T1000 (cell line): ENCODE measurements around the gene CTBP1.

Source experiments
- DNase-seq: peaks from one replicate; lab custom pipeline; 2025; ENCODE audit warnings: mixed read lengths; lab: John Stamatoyannopoulos, UW

Gene CTBP1

DNA sequence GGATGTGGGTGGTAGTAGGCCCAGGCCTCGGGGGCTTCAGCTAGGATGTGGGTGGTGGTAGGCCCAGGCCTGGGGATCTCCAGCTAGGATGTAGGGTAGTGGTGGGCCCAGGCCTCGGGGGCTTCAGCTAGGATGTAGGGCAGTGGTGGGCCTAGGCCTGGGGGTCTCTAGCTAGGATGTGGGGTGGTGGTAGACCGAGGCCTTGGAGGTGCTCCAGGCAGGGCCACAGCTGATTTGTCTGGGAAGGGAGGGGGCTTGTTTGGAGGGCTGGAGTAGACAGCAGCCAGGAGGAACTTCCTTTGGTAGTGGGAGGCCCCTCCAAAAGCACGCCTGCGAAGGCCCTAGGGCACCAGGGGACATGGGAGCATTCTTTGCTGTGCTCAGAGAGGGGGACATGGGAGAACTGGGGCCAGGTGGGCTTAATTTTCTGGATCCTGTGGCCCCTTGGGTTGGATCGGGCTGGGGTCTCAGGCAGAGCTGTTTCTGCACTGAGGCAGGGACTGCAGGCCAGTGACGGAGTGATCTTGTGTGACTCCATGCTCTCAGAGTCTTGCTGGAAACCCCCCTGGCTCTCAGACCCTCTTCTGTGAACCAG lies 73.2 kb downstream of the CTBP1 start:
- no peak for DNase-seq

DNA sequence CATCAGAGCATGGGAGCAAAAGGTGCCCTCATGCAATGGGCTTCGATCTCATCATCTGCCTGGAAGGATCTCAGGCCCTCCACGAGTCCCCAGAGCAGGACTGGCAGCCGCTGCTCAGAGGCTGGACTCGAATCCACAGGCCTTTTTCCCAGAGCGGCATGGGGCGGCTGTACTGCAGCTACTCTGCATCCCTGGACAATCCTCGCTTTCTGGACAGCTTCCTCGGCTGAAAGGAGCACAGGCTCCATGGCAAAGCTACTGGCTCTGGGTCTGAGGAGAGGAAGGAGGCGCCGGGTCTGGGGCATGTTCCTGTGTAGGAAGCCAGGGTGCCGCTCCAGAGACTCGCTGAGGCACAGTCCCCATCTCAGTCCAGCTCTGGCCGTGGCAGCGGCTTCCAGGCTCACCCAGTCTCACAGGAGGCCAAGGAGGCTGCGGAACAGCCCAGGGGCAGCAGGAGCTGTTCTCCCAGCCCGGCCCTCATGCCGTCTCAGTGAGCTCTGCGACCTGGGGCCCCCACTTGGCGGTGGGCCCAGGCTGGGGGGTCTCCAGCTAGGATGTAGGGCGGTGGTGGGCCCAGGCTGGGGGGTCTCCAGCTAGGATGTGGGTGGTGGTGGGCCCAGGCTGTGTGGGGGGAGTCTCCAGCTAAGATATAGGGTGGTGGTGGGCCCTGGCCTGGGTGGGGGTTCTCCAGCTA lies 73.8 kb downstream of the CTBP1 start:
- DNase-seq: no peak

DNA sequence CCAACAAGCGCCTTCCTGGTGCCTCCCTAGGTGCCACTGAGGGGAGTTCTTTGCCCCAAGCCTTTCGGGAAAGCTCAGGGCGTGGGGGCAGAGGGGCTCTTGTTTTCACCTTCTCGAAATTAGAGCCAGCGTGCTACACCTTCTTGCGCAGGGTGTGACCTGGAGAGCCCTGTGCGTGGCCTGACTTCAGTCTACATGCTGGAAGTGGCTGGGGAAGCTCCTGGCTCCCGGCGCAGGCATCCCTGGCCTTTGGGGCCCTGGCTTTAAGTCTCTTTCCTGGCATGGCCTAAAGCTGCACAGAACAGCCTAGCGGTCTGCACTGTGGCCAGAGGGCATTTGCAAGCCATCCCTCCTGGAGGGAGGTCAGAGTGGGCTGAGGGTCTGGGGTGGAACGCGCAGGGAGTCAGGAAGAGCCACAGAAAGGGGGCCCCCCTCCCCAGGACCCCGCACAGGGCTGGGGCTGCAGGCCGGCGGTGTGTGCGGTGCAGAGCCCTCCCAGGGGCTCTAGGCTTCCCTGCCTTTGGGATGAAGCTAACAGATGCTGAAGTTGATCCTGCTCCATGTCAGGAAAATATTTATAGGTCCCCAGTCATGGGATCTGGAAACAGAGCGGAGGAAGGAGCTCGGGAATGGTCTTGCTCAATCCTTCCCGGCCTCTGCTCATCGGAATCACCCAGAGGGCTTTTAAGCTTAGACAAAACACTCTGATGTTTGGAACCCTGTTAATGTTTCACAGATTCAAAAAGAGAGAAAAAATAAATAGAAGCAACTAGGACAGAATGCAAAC lies 75.8 kb downstream of the CTBP1 start:
- no peak for DNase-seq

DNA sequence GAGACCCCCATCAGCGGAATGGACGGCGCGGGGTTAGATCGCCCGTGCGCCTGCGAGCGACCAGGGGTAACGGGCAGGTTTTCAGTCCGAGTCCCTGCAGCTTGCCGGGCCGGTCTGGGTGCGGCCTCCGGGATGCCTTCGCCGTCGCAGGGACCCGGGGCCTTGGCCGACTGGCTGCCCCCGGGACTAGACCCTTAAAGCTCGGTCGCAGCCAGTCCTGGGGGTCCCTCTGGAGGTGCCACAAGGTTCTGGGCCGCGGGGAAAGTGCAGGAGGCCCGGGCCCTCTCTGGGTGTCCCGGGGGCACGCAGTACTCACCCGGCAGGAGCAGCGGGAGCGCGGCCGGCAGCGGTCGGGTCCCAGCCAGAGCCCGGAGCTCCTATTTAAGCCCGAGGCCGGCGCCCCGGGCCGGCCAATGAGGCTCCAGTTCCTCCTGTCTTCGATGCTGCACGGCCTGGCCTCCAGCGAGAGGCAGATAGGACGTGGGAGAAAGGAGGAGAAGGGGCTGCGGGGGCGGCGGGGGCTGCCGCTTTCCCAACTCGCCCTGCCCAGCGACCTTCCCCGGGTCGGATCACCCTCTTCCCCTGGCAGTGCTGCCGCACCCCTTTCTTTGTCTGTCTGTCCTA lies 76.6 kb downstream of the CTBP1 start, which contains the start of gene SPON2:
SPON2 (minus strand) TSS at position 356 of the 624 bp plus-strand sequence.
- no peak for DNase-seq

DNA sequence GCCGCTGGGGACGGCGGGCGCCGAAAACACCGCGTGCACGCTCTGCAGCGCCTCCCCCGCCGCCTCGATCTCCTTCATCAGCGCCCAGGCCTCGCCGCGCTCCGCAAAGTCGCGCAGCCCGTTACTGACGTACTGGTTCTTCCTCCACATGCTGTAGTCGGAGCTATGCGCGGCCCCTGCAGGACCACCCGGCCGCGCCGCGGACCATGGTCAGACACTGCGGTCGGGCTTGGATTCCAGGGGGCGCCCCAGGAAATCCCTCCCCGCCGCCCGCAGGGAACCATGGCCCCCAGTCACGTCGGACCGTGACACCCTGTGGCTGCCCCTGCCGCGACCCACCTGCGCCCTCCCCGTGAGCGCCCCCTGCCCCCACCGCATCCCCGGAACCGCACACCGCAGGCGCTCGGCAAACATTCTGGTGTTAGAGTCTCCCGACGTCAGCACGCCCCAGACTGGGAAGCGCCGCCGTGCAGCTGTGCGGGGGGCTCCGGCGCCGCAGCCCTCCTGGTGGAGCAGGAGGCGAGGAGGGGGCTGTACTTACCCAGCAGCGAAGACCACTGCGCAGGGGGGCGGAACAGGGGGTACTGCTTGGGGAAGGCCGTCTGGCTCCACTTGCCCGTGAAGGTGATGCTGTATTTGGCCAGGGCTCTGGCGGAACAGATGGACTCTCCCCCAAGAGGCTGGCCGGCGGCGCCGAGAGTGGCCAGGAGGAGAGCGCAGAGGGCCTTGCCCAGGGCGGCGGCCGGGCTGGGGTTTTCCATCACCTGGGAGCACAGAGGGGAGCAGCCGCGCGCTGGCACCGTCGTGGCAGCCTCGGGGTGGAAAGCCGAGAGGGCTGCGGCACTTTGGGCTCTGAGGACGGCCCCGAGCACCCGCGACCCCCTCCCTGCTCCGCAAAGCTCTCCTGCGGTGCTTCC lies 77.4 kb downstream of the CTBP1 start:
- no peak for DNase-seq

DNA sequence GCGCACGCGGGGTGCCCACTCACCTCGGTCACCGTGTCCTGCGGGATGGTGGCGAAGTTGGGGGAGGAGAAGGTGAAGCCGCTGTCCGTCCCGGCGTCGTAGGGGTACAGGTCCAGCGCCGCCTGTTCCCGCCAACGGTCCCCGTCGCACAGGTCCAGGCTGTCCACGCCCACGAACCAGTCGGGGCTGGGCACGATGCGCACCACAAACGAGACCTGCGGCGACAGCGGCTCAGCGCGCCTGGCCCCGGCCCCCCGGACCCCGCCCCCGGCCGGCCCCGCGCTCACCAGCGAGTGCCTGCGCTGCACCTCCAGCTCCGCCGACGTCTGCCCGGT lies 78.0 kb downstream of the CTBP1 start:
- no peak for DNase-seq

DNA sequence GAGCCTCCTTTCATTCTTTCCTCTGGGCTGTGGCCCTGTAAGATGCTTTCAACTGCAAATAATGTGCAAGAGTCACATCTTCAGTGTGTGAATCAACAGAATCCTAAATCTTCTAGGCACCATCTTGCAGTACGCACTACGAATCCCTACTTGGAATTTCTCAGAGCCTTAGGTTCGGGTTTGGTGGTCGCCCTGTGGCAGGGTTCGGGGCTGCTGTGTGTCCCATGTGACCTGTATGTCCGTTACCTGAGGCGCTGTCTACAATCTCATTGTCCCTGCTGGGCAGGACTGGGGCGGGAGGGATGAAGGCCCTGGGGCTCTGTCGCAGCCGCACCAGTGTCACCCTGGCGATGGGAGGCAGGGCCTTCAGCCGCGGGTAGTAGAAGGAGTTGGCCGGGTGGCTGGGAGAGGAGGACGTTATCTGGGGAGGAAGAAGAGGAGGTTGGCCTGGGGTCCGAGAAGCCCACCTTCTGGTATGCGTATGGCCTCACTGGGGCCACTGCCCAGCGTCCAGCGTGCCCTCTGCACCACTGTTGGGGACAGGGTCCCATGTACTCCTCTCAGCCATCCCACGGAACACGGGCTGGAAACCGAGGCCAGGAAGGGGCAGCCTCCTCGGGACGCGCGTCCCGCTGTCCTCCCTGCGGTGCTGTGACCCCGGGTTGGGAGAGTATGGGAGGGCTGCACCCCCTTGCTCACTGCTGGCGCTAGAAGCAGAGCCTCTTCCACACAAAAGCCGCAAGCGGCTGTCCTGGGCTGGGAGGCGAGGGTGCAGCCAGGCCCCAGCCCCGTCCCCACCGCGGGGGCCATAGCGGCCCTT lies 78.6 kb downstream of the CTBP1 start:
- DNase-seq: no peak

DNA sequence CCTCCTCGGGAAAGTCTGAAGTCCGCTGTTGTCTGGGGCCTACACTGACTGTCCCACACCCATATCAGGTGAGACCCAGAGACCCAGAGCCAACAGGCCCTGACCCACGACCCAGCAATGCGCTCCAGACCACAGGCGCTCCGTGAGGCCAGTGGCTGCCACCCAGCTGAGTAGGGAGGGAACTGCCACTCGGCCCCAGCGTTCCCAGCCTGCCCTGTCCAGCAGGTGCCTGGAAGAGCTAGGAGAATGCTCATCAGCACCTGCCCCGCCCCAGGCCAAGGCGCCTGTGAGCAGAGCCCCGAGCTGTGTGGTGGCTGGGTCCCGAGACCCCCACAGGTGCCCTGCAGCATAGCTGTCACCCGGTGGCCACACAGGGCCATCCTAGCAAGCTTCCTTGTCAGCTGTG lies 79.2 kb downstream of the CTBP1 start:
- DNase-seq: no peak

DNA sequence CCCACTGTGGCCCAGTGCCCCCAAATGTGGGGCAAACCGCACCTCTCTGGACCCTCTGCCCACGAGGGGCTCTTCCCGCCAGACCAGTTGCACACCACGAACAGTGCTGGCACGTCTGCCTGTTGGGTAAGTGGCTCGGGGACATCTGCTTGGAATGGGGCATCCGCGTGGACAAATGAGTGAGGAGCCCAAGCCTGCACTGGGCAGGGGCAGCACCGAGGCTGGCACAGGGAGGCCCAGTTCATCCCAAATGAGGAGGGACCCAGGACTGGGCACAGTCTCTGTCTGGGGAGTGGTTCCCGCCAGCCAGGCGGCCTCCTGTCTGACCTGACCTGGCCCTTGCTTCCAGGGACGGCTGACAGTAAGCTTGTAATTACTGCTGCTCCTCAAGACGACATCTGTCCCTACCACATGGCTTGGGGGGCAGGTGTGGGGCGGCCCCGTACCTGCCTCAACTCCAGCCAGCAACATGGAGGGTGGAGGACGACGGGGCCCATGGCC lies 79.7 kb downstream of the CTBP1 start:
- no peak for DNase-seq

DNA sequence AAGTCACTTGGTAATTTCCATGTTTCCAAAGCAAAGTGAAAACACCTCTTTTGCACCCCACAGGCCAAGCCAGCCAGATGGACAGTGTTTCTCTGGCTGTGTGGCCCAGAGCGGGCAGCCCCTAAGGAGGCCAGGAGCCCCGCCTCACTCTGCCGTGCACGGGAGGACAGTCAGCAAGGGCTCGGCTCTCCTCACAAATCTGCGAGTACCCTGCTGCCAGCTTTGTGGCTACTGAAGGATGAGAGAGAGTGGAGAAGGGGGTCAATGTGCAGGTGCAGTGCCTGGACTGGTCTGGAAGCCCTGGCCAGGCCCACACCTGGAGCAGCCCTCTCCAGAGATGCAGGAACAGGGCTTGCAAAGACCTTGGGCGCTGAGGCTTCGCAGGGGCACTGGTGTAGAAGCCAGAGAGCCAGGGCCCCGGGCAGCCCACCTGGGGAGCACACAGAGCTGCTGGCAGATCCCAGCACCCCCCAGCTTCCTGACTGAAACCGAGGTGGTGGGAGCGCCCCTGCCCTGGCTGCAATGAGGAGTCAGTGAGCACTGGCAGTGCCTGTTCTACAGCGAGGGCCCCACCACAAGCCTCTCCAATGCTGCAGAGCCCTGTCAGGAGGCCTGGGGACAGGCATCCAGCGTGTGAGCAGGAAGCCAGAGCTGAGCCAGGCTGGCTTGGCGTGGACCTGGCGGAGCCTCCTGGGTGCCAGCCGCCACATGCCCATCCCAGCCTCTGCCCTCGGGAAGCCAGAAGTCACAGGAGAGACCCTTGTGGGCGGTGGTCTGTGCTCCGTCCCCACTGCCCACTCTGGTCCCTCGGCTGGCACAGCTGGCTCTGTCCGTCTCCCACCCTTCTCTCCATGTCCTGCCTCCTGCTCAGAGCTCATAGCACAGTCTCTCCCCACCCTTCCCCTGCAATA lies 80.5 kb downstream of the CTBP1 start:
- no peak for DNase-seq

DNA sequence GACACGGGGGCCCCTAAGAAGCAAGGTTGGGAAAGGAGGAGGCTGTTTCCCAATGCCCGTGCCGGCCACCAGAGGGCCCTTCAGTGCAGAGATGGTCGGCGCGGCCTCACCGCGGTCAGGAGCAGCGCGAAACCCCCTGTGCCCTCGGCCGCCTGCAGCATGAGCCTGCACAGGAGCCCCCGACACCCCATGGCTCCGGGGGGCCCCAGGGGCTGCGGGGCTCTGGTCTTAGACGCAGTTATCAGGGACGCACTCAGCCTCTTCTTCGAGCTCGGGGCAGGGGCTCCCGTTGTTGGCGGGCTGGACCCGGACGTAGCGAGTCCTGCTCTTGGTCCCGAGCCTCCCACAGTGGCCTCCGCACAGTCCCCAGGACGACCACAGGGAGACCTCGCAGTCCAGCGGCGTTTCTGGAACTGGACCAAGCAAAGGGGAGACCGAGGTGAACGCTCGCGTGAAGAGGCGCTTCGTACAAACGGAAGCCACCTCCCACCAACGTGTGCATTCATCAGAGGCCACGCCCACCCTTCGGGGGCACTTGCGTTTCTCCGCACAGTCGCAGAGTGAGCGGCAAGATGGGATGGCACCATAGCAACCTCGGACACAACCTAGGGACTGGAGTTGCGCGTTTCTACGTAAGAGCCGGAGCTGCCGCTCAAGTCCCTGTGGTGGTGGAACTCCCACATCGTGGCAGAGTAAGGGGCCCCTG lies 81.5 kb downstream of the CTBP1 start:
- peak; percentile 81 for DNase-seq

DNA sequence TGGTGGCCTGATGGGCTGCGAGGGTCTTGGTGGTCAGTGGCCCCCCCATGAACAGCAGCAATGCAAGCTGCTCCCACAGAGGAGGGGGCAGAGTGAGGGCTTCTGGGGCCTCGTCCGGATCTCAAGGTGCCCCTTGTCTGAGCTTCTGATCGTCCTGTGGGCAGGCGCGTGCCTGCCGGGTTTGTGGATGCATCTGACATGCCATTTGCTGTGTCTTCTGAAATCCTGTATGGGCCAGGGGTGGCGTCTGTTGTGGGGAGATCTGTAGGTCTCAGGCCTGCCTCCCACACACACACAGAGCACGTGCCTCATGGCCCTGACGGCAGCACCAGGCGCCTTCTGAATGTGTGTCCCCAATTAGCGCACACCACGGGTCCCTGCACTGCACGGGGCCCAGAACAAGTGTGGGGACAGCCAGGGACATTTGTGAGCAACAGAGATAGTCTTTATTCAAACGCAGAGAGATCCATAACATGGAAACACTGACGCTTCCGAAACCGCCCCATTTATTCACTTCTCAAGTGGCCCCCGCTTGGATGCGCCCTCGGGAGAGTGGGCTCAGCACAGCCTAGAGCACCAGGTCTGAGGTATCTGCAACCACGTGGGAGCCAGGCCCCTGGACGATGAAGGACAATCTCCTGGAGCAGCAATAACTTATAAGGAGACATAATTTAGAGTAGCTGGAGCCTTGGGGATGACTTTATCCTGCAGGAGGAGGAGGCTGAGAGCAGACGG lies 82.3 kb downstream of the CTBP1 start:
- DNase-seq: no peak

DNA sequence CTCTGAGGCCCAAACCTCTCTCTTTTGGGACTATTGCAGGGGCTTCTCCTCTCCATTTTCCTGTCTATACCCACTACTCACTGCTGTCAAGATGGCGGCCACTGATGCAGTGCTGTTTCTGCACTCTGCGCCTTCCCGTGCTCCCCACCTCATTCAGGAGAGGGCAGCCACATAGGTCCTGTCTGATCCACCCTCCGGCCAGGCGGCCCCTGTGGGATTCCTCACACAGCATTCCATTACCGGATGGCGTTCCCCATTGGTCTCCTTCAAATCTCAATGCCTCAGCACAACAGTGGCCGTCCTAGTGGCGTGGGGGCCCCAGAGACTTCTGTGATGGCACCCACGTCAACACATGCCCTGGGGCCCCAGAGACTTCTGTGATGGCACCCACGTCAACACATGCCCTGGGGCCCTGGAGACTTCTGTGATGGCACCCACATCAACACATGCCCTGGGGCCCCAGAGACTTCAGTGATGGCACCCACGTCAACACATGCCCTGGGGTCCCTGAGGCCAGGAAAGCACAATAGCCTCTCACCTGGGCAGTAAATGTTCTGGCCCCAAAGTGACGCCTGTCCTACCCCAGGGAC lies 83.9 kb downstream of the CTBP1 start:
- DNase-seq: no peak

DNA sequence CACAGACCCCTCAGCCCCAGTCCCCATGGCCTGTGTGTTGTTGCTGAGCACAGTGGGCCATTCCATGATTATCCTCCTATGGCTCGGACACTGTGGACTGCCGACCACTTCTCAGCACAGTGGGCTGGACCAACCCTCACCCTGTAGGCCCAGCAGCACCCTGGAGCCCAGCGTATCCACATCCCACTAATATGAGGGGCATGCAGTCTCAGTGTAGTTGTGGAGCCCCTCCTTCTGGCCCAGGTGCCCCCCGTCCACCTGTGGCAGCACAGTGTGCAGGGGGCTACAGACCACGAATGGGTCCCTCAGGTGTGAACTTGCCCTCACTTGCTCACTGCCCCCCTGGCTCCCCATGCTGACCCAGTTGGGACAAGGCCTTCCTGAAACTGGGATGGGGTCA lies 84.5 kb downstream of the CTBP1 start:
- DNase-seq: no peak

DNA sequence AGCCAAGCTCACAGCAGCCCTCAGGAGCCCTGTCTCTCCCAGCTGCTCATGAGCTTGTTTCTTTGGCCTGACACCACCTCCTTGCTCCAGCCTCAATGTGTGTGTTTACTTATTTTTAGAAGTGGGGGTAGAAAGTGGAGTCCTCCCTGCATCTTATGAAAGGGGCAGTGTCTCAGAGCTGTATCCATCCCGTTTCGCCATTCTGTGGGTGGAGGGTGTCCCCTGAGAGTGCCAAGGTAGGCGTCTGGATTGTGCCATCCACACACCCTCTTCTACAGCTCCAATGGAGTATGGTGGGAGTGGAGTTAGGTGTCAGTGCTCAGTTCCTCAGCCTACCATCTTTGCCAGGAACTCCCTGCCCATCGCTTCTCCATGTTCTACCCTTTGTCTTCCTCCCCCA lies 84.9 kb downstream of the CTBP1 start:
- no peak for DNase-seq
